Measurements from ENCODE around the gene PIK3R3. TPM values are rescaled to one million over a fixed set of nuclear protein-coding genes. Genes with fewer than 3 reads are reported as not detected.

The PIK3R3 gene
- total RNA-seq, 1 experiment from 2014 or later = 9.0 TPM

GRCh38 chr1:45994423-45994822 is 138.0 kb downstream of the PIK3R3 start (continued):
- TF ChIP-seq USF2 (CRISPR knock-in tag; IDR thresholded peaks at IDR 0.05) (no peak), CREM (CRISPR knock-in tag; IDR thresholded peaks at IDR 0.05) (no peak), NFATC4 (CRISPR knock-in tag; IDR thresholded peaks at IDR 0.05) (no peak), ZBTB43 (CRISPR knock-in tag; IDR thresholded peaks at IDR 0.05) (no peak), TP53 (CRISPR knock-in tag; IDR thresholded peaks at IDR 0.05) (no peak), ATF1 (CRISPR knock-in tag; IDR thresholded peaks at IDR 0.05) (no peak), RORB (CRISPR knock-in tag; IDR thresholded peaks at IDR 0.05) (no peak), ATF6 (CRISPR knock-in tag; IDR thresholded peaks at IDR 0.05) (no peak), JUN (CRISPR knock-in tag; IDR thresholded peaks at IDR 0.05) (no peak), ZSCAN18 (CRISPR knock-in tag; IDR thresholded peaks at IDR 0.05) (no peak)

Other genes starting within 250 kb of the PIK3R3 start
- 0.50 to 0.69 TPM (median 0.57 TPM) in 3 replicates for gene TSPAN1, start 42.5 kb upstream of the PIK3R3 start, total RNA-seq (2021)
- not detected in 3 replicates for gene P3R3URF, start 43.9 kb upstream of the PIK3R3 start, total RNA-seq (2021)
- gene POMGNT1, start 65.8 kb upstream of the PIK3R3 start, total RNA-seq (2021) = 42.5 to 43.2 TPM (median 43.2 TPM) in 3 replicates
- 3.8 to 4.0 TPM (median 4.0 TPM) in 3 replicates for gene LURAP1, start 70.7 kb upstream of the PIK3R3 start, total RNA-seq (2021)
- 51.2 to 54.7 TPM (median 53.7 TPM) in 3 replicates for gene RAD54L, start 115.1 kb upstream of the PIK3R3 start, total RNA-seq (2021)
- gene LRRC41, start 171.0 kb upstream of the PIK3R3 start, total RNA-seq (2021) = 44.8 to 46.2 TPM (median 46.0 TPM) in 3 replicates
- gene UQCRH, start 171.1 kb upstream of the PIK3R3 start, total RNA-seq (2021) = 584 to 663 TPM (median 611 TPM) in 3 replicates
- 19.5 to 22.6 TPM (median 21.0 TPM) in 3 replicates for gene NSUN4, start 208.2 kb upstream of the PIK3R3 start, total RNA-seq (2021)

Data from WTC11 (cell line).